Measurements from ENCODE around the gene ZBTB47. TPM values are rescaled to one million over a fixed set of nuclear protein-coding genes. Genes with fewer than 3 reads are reported as not detected.

ZBTB47 gene
- total RNA-seq, 1 donor: 41.3 TPM

- no peaks in the 10 kb centered on the region for H3K9me3 ChIP-seq (ENCODE audit: low read depth, low read length)
- TF ChIP-seq CTCF (IDR thresholded peaks at IDR 0.05; ENCODE audit: extremely low read depth, low read depth, low read length): no peak
- no peak overlapping the region for H3K4me2 ChIP-seq (ENCODE audit: insufficient read depth, low read length)
Measured at GRCh38 chr3:42713747-42714146, 60.2 kb downstream of the ZBTB47 start.

DNA sequence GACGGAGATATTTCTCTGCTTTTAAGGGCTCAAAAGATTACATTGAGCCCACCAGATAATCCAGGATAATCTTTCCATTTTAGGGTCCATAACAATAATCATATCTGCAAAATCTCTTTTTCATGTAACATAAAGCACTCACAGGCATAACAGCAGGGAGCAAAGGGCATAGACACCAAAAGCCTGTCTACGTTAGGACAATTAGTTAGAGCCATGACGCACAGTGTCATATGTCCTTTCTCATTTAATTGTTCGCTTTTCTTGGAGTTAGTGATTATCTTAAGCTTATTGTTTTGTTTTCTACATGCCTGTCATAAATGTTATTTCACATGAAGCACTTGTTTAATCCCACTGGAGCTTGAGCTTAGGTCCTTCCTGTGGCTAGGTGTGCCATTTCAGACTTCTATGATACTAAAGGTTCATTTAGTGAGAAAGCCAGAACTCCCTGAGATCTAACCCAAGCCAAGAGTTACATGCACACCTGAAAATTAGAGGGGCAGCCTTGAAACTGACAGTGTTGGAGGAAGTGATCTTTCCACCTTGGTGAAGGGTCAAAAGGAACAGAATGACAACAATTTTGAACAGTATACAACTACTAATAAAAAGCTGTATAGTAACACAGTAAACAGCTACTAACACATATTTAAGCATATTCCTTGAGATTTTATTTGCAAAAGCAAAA lies 60.8 kb downstream of the ZBTB47 start:
- H4K20me1 ChIP-seq (ENCODE audit: insufficient read depth, low read length): no peaks in the 10 kb centered on the region
- DNase-seq (ENCODE audit: insufficient read length, low spot score, missing footprints): no peak

More at GRCh38 chr3:42713747-42714146, 60.2 kb downstream of the ZBTB47 start:
- Histone ChIP-seq H4K20me1 (ENCODE audit: insufficient read depth, low read length) (no peaks in the 10 kb centered on the region), H3K4me1 (ENCODE audit: insufficient read depth, low read length) (no peaks in the 10 kb centered on the region), H3K36me3 (ENCODE audit: insufficient read depth, low read length) (no peaks in the 10 kb centered on the region), H2AFZ (ENCODE audit: low read length) (no peak overlapping the region), H3K79me2 (ENCODE audit: insufficient read depth, low read length) (no peaks in the 10 kb centered on the region), H3K27me3 (ENCODE audit: insufficient read depth, low read length) (peaks cover 23% of the 10 kb centered on the region), H3K27ac (ENCODE audit: low read depth, low read length) (no peak overlapping the region), H3K4me3 (ENCODE audit: insufficient read depth, low read length) (no peak overlapping the region)
- no peak for DNase-seq (ENCODE audit: insufficient read length, low spot score, missing footprints)

More for the DNA sequence above, 60.8 kb downstream of the ZBTB47 start:
- H3K4me3 ChIP-seq (ENCODE audit: insufficient read depth, low read length): no peak overlapping the region
- no peak overlapping the region for H3K4me2 ChIP-seq (ENCODE audit: insufficient read depth, low read length)
- H3K9me3 ChIP-seq (ENCODE audit: low read depth, low read length): no peaks in the 10 kb centered on the region
- no peak for TF ChIP-seq CTCF (IDR thresholded peaks at IDR 0.05; ENCODE audit: extremely low read depth, low read depth, low read length)
- no peaks in the 10 kb centered on the region for H3K4me1 ChIP-seq (ENCODE audit: insufficient read depth, low read length)
- H3K27ac ChIP-seq (ENCODE audit: low read depth, low read length): no peak overlapping the region
- H3K36me3 ChIP-seq (ENCODE audit: insufficient read depth, low read length): no peaks in the 10 kb centered on the region
- H3K79me2 ChIP-seq (ENCODE audit: insufficient read depth, low read length): no peaks in the 10 kb centered on the region
- peaks cover 23% of the 10 kb centered on the region for H3K27me3 ChIP-seq (ENCODE audit: insufficient read depth, low read length)
- H2AFZ ChIP-seq (ENCODE audit: low read length): no peak overlapping the region

Other genes starting within 250 kb of the ZBTB47 start
- not detected in 2 replicates for gene LYZL4, start 243.1 kb upstream of the ZBTB47 start, total RNA-seq
- gene VIPR1, start 151.1 kb upstream of the ZBTB47 start, total RNA-seq: not detected in 2 replicates
- gene SEC22C, start 71.7 kb upstream of the ZBTB47 start, total RNA-seq: 60.1 and 62.2 TPM in 2 replicates
- 11.6 and 12.7 TPM in 2 replicates for gene SS18L2, start 62.8 kb upstream of the ZBTB47 start, total RNA-seq
- gene NKTR, start 53.0 kb upstream of the ZBTB47 start, total RNA-seq: 80.3 and 98.4 TPM in 2 replicates
- gene KLHL40, start 31.8 kb downstream of the ZBTB47 start, total RNA-seq: not detected in 2 replicates
- not detected in 2 replicates for gene HHATL, start 49.1 kb downstream of the ZBTB47 start, total RNA-seq
- gene CCDC13, start 119.6 kb downstream of the ZBTB47 start, total RNA-seq: 0.72 and 0.88 TPM in 2 replicates
- 86.6 and 88.3 TPM in 2 replicates for gene HIGD1A, start 150.8 kb downstream of the ZBTB47 start, total RNA-seq
- gene ACKR2, start 155.7 kb downstream of the ZBTB47 start, total RNA-seq: under 0.01 TPM in 1 of 2 replicates, not detected in the other
- gene CYP8B1, start 222.2 kb downstream of the ZBTB47 start, total RNA-seq: not detected in 2 replicates